ENCODE data around the gene AOX1. TPM values are rescaled to one million over a fixed set of nuclear protein-coding genes. Genes with fewer than 3 reads are reported as not detected.

The AOX1 gene
- total RNA-seq, 1 donor from 2014 or later = 2.1 TPM

- H3K27me3 ChIP-seq (ENCODE audit: control insufficient read depth in 3 of 3, insufficient read depth in 3 of 3, low read length in 3 of 3) = no peaks in the 10 kb centered on the region
- no peaks in the 10 kb centered on the region for H3K36me3 ChIP-seq (ENCODE audit: control insufficient read depth in 3 of 3, insufficient read depth in 3 of 3, low read length in 3 of 3)
- no peak overlapping the region for H3K9ac ChIP-seq (ENCODE audit: low read depth in 1 of 3, low read length in 3 of 3)
- no peak overlapping the region for H3K4me3 ChIP-seq (ENCODE audit: low read length in 3 of 3)
- no peak overlapping the region for H3K27ac ChIP-seq (ENCODE audit: low read depth, low read length)
- H3K4me1 ChIP-seq (ENCODE audit: control insufficient read depth in 3 of 3, insufficient read depth in 3 of 3, low read length in 3 of 3) = no peaks in the 10 kb centered on the region
- H3K9me3 ChIP-seq (ENCODE audit: control insufficient read depth in 3 of 3, low read length in 3 of 3) = no peaks in the 10 kb centered on the region
These were observed 29.4 kb downstream of the AOX1 start for GRCh38 chr2:200615247-200615646.

GRCh38 chr2:200616193-200616592, 30.4 kb downstream of the AOX1 start:
- Histone ChIP-seq H3K9ac (ENCODE audit: low read depth in 1 of 3, low read length in 3 of 3) (no peak overlapping the region), H3K4me3 (ENCODE audit: low read length in 3 of 3) (no peak overlapping the region)

GRCh38 chr2:200616656-200617055, 30.8 kb downstream of the AOX1 start:
- no peaks in the 10 kb centered on the region for H3K36me3 ChIP-seq (ENCODE audit: control insufficient read depth in 3 of 3, insufficient read depth in 3 of 3, low read length in 3 of 3)
- no peaks in the 10 kb centered on the region for H3K9me3 ChIP-seq (ENCODE audit: control insufficient read depth in 3 of 3, low read length in 3 of 3)
- H3K4me1 ChIP-seq (ENCODE audit: control insufficient read depth in 3 of 3, insufficient read depth in 3 of 3, low read length in 3 of 3) = no peaks in the 10 kb centered on the region
- no peak overlapping the region for H3K4me3 ChIP-seq (ENCODE audit: low read length in 3 of 3)
- no peak overlapping the region for H3K9ac ChIP-seq (ENCODE audit: low read depth in 1 of 3, low read length in 3 of 3)
- no peaks in the 10 kb centered on the region for H3K27me3 ChIP-seq (ENCODE audit: control insufficient read depth in 3 of 3, insufficient read depth in 3 of 3, low read length in 3 of 3)
- no peak overlapping the region for H3K27ac ChIP-seq (ENCODE audit: low read depth, low read length)

More at GRCh38 chr2:200616193-200616592, 30.4 kb downstream of the AOX1 start:
- H3K9me3 ChIP-seq (ENCODE audit: control insufficient read depth in 3 of 3, low read length in 3 of 3) = no peaks in the 10 kb centered on the region
- H3K27ac ChIP-seq (ENCODE audit: low read depth, low read length) = no peak overlapping the region
- no peaks in the 10 kb centered on the region for H3K4me1 ChIP-seq (ENCODE audit: control insufficient read depth in 3 of 3, insufficient read depth in 3 of 3, low read length in 3 of 3)
- H3K36me3 ChIP-seq (ENCODE audit: control insufficient read depth in 3 of 3, insufficient read depth in 3 of 3, low read length in 3 of 3) = no peaks in the 10 kb centered on the region
- no peaks in the 10 kb centered on the region for H3K27me3 ChIP-seq (ENCODE audit: control insufficient read depth in 3 of 3, insufficient read depth in 3 of 3, low read length in 3 of 3)

GRCh38 chr2:200617156-200618053, 31.6 kb downstream of the AOX1 start:
- no peaks in the 10 kb centered on the region for H3K4me1 ChIP-seq (ENCODE audit: control insufficient read depth in 3 of 3, insufficient read depth in 3 of 3, low read length in 3 of 3)
- no peaks in the 10 kb centered on the region for H3K27me3 ChIP-seq (ENCODE audit: control insufficient read depth in 3 of 3, insufficient read depth in 3 of 3, low read length in 3 of 3)
- no peak overlapping the region for H3K9ac ChIP-seq (ENCODE audit: low read depth in 1 of 3, low read length in 3 of 3)
- H3K27ac ChIP-seq (ENCODE audit: low read depth, low read length) = no peak overlapping the region
- H3K36me3 ChIP-seq (ENCODE audit: control insufficient read depth in 3 of 3, insufficient read depth in 3 of 3, low read length in 3 of 3) = no peaks in the 10 kb centered on the region
- H3K9me3 ChIP-seq (ENCODE audit: control insufficient read depth in 3 of 3, low read length in 3 of 3) = no peaks in the 10 kb centered on the region
- no peak overlapping the region for H3K4me3 ChIP-seq (ENCODE audit: low read length in 3 of 3)

- Histone ChIP-seq H3K9ac (ENCODE audit: low read depth in 1 of 3, low read length in 3 of 3) (no peak overlapping the region), H3K27me3 (ENCODE audit: control insufficient read depth in 3 of 3, insufficient read depth in 3 of 3, low read length in 3 of 3) (no peaks in the 10 kb centered on the region), H3K27ac (ENCODE audit: low read depth, low read length) (no peak overlapping the region), H3K4me3 (ENCODE audit: low read length in 3 of 3) (no peak overlapping the region), H3K4me1 (ENCODE audit: control insufficient read depth in 3 of 3, insufficient read depth in 3 of 3, low read length in 3 of 3) (no peaks in the 10 kb centered on the region), H3K9me3 (ENCODE audit: control insufficient read depth in 3 of 3, low read length in 3 of 3) (no peaks in the 10 kb centered on the region), H3K36me3 (ENCODE audit: control insufficient read depth in 3 of 3, insufficient read depth in 3 of 3, low read length in 3 of 3) (no peaks in the 10 kb centered on the region)
These were observed 32.2 kb downstream of the AOX1 start for GRCh38 chr2:200618054-200618419.

GRCh38 chr2:200618590-200619021, 32.8 kb downstream of the AOX1 start:
- H3K4me1 ChIP-seq (ENCODE audit: control insufficient read depth in 3 of 3, insufficient read depth in 3 of 3, low read length in 3 of 3) = no peaks in the 10 kb centered on the region
- no peaks in the 10 kb centered on the region for H3K36me3 ChIP-seq (ENCODE audit: control insufficient read depth in 3 of 3, insufficient read depth in 3 of 3, low read length in 3 of 3)
- H3K9ac ChIP-seq (ENCODE audit: low read depth in 1 of 3, low read length in 3 of 3) = no peak overlapping the region
- H3K27me3 ChIP-seq (ENCODE audit: control insufficient read depth in 3 of 3, insufficient read depth in 3 of 3, low read length in 3 of 3) = no peaks in the 10 kb centered on the region
- no peak overlapping the region for H3K4me3 ChIP-seq (ENCODE audit: low read length in 3 of 3)
- no peak overlapping the region for H3K27ac ChIP-seq (ENCODE audit: low read depth, low read length)
- H3K9me3 ChIP-seq (ENCODE audit: control insufficient read depth in 3 of 3, low read length in 3 of 3) = no peaks in the 10 kb centered on the region

GRCh38 chr2:200619279-200619678, 33.5 kb downstream of the AOX1 start:
- H3K9ac ChIP-seq (ENCODE audit: low read depth in 1 of 3, low read length in 3 of 3) = no peak overlapping the region
- no peaks in the 10 kb centered on the region for H3K4me1 ChIP-seq (ENCODE audit: control insufficient read depth in 3 of 3, insufficient read depth in 3 of 3, low read length in 3 of 3)
- no peaks in the 10 kb centered on the region for H3K9me3 ChIP-seq (ENCODE audit: control insufficient read depth in 3 of 3, low read length in 3 of 3)
- no peak overlapping the region for H3K27ac ChIP-seq (ENCODE audit: low read depth, low read length)
- no peak overlapping the region for H3K4me3 ChIP-seq (ENCODE audit: low read length in 3 of 3)
- no peaks in the 10 kb centered on the region for H3K27me3 ChIP-seq (ENCODE audit: control insufficient read depth in 3 of 3, insufficient read depth in 3 of 3, low read length in 3 of 3)
- no peaks in the 10 kb centered on the region for H3K36me3 ChIP-seq (ENCODE audit: control insufficient read depth in 3 of 3, insufficient read depth in 3 of 3, low read length in 3 of 3)

GRCh38 chr2:200620606-200621390, 35.0 kb downstream of the AOX1 start:
- Histone ChIP-seq H3K9me3 (ENCODE audit: control insufficient read depth in 3 of 3, low read length in 3 of 3) (no peaks in the 10 kb centered on the region), H3K4me1 (ENCODE audit: control insufficient read depth in 3 of 3, insufficient read depth in 3 of 3, low read length in 3 of 3) (no peaks in the 10 kb centered on the region), H3K36me3 (ENCODE audit: control insufficient read depth in 3 of 3, insufficient read depth in 3 of 3, low read length in 3 of 3) (no peaks in the 10 kb centered on the region), H3K9ac (ENCODE audit: low read depth in 1 of 3, low read length in 3 of 3) (no peak overlapping the region), H3K27me3 (ENCODE audit: control insufficient read depth in 3 of 3, insufficient read depth in 3 of 3, low read length in 3 of 3) (no peaks in the 10 kb centered on the region), H3K4me3 (ENCODE audit: low read length in 3 of 3) (no peak overlapping the region), H3K27ac (ENCODE audit: low read depth, low read length) (no peak overlapping the region)

GRCh38 chr2:200622106-200622505, 36.3 kb downstream of the AOX1 start:
- no peaks in the 10 kb centered on the region for H3K36me3 ChIP-seq (ENCODE audit: control insufficient read depth in 3 of 3, insufficient read depth in 3 of 3, low read length in 3 of 3)

GRCh38 chr2:200624026-200624425, 38.2 kb downstream of the AOX1 start:
- Histone ChIP-seq H3K27ac (ENCODE audit: low read depth, low read length) (no peak overlapping the region), H3K36me3 (ENCODE audit: control insufficient read depth in 3 of 3, insufficient read depth in 3 of 3, low read length in 3 of 3) (no peaks in the 10 kb centered on the region), H3K4me3 (ENCODE audit: low read length in 3 of 3) (no peak overlapping the region), H3K4me1 (ENCODE audit: control insufficient read depth in 3 of 3, insufficient read depth in 3 of 3, low read length in 3 of 3) (no peaks in the 10 kb centered on the region), H3K27me3 (ENCODE audit: control insufficient read depth in 3 of 3, insufficient read depth in 3 of 3, low read length in 3 of 3) (no peaks in the 10 kb centered on the region), H3K9ac (ENCODE audit: low read depth in 1 of 3, low read length in 3 of 3) (no peak overlapping the region), H3K9me3 (ENCODE audit: control insufficient read depth in 3 of 3, low read length in 3 of 3) (no peaks in the 10 kb centered on the region)

More at GRCh38 chr2:200622106-200622505, 36.3 kb downstream of the AOX1 start:
- Histone ChIP-seq H3K4me1 (ENCODE audit: control insufficient read depth in 3 of 3, insufficient read depth in 3 of 3, low read length in 3 of 3) (no peaks in the 10 kb centered on the region), H3K9me3 (ENCODE audit: control insufficient read depth in 3 of 3, low read length in 3 of 3) (no peaks in the 10 kb centered on the region), H3K27ac (ENCODE audit: low read depth, low read length) (no peak overlapping the region), H3K4me3 (ENCODE audit: low read length in 3 of 3) (no peak overlapping the region), H3K9ac (ENCODE audit: low read depth in 1 of 3, low read length in 3 of 3) (no peak overlapping the region), H3K27me3 (ENCODE audit: control insufficient read depth in 3 of 3, insufficient read depth in 3 of 3, low read length in 3 of 3) (no peaks in the 10 kb centered on the region)

Data from skeletal muscle tissue (tissue), 4 donors.